Stimulated activated CD4-positive, alpha-beta T cell treated with anti-CD3 and anti-CD28 coated beads, Interleukin-2, amount 100 ng/mL, for 48 hours (primary cell): ENCODE data around the gene GALNT2.

ENCODE experiments used
- DNase-seq, 2 donors: peaks; one replicate each; pipeline ENCODE4 v3.0.0-alpha.2; 2020

The GALNT2 gene

DNA sequence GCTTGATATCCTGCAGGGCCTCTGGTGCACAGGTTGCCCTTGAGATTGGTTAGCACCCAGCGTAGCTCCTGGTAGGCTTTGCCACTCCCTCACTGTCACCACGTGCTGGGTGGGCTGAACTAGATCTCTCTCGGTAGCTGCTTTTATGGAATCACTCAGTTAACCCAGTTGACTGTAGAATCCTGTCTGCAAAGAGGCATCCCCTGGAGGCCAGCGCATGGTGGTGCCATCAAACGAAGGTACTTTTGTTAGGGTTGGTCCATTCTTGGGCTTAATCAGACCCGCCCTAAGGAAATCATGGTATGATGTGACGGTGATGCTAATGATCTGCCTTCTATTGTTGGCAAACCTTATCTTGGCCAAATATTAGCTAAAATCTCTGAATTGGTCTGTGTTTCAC lies 153.4 kb downstream of the GALNT2 start:
- no peak for DNase-seq

DNA sequence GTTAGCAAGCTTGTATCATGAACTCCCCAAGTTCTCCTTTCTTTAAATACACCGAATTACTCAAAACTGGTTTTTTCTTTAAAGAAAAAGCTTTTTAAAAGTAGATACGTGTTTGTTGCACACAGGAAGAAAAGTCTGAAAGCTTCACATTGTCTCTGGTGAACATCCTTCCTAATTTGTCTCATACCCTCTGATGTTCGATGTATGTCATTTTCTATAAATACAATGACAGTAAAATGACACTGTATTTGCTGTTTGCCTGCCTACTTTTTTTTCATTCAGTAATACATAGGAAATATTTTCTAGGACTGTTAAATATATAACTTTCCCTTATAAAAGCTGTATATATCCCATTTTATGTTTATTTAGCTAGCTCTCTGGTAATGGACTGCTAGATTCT lies 153.9 kb downstream of the GALNT2 start:
- no peak for DNase-seq

DNA sequence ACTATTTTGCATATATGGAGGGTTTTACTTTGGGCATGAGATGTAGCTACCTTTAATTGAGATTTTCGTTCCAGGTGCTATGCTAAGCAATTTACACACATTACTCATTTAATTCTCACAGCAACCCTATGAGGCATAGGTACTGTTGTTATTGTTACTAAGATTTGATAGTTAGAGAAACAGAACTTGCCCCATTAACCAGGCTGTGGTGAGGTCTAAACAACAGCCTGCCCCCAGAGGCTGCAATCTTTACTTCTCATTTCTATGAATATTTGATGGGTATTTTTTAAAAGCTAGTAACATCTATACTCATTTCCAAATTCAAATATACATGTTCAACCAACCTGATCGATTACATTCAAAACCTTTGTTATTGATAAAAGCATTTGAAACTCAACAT lies 155.6 kb downstream of the GALNT2 start:
- no peak for DNase-seq

DNA sequence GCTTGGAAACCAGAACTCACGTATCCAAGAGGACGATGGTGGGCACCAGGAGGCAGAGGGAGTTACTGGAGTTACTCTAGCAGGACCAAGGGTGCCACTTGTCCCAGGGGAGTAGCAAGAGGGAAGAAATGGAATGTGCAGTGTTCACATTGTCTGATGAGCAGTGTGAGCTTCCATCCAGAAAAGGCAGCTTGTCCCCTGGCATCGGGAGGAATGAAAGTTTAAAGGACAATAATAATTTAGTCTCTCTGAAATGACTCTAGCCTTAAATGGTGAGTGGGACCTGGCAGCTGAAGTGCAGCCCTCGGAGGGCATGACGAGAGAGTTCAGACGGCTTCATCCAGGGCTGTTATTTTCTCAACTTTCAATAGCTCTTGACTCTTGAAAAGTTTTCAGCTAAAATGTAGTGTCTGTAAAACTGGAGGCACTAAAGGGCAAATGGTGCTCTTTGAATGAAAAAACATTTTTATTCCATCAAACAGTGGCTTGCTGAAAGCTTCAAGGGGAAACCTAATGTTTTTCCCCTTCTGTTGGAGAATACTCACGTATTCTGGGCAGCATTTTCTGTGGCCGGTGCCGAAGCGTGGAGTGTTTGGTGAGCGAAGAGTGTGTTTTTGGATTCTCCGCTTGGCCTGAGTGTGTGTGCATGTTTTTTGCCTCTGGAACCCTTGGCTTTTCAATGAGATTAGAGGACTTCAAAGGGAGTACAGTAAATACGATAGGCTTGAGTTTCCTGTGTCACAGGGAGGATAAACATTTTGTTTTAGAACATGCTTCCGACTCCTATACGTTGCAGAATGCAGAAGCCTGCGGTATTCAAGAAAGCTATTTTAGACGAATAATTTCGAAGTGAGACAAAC lies 157.3 kb downstream of the GALNT2 start:
- DNase-seq = no peak

DNA sequence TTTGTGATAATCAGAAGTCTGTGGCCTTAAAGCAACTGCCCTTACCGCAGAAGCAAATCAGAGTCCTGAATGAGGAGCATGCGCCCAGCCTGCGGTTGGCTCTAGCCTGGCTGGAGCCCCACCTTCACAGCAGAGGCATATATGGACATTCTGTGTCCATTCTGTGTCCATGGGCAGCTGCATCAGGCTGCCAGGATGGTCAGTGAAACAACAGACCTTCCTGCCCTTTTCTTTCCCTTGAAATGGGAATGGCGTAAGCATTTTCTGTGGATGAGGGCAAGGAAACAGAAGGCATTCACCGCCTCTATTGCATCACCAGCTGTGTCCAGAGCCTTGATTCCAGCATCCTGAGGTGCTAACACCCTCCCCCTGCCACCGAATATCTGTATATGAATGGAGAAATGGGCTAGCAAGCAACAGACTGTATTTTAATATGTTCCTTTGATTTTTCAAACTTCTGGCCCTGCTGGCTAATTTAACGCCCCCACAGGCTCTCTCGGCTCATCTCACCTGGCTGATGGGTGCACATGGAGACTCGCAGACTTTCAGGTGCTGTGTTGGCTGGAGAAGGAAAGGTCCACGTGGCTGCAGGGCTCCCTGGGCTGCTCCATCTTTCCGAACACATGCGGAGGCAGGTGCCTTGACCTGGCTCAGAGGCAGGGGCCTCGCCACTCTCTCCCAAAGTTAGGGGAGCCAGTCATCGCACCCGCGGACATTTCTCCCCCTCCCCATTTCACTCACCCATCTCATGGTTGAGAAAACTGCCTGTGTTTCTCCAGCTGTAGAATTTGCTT lies 159.2 kb downstream of the GALNT2 start:
- no peak for DNase-seq

DNA sequence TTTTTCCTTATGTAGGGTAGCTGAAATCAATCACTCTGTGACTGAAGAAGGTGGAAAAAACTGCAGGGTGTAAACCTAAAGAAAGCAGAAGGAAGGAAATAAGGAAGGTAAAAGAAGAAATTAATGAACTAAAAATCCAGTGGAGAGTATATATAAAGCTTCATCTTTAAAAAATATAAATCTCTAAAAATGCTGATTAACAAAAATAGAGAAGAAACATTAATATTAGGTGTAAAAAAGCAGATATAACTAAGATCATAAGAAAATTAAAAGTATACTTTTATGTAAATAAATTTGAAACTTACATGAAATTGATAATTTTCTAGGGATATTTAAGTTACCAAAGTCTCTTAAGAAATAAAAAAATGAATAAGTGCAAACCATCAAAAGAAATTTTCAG lies 159.8 kb downstream of the GALNT2 start:
- DNase-seq = no peak

DNA sequence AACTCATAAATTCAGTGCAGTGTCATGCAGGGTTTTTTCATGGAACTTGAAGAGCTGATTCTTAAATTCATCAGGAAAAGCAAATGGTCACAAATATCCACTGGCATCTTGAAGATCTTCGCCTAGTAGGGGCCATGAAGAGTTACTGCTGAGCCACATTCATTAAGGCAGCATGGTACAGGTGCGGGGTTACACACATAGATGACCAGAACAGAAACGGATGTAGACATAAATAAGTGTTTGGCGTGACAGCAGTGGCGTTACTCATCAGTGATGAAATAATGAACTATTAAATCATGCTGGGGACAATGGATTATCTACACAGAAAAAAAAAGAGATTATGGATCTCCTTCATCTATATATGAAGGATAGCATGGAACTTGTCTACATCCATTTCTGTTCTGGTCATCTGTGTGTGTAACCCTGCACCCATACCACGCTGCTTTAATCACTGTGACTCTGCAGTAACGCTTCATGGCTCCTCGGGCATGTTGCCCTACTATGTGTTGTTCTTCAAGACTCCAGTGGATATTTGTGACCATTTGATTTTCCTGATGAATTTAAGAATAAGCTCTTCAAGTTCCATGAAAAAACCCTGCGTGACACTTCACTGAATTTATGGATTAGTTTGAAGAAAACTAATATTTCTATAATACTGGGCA lies 161.3 kb downstream of the GALNT2 start:
- no peak for DNase-seq

DNA sequence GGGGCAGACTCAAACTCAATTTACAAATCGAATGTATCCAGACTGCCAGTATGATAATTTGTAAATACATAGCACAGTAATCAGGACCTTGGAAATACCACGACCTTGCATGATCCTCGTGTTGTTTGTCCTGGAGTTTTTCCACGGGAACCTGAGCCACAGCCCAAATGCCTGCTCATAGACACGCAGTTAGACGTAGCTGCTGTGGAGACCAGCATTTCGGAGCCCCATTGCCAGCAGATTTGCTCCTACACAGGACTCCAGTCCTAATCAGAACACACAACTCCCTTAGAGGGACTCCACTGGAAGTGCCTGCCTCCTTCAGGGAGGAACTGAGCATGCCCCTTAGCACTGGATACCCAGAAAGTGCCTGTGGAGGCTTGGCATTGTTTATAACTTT lies 163.2 kb downstream of the GALNT2 start:
- no peak for DNase-seq

DNA sequence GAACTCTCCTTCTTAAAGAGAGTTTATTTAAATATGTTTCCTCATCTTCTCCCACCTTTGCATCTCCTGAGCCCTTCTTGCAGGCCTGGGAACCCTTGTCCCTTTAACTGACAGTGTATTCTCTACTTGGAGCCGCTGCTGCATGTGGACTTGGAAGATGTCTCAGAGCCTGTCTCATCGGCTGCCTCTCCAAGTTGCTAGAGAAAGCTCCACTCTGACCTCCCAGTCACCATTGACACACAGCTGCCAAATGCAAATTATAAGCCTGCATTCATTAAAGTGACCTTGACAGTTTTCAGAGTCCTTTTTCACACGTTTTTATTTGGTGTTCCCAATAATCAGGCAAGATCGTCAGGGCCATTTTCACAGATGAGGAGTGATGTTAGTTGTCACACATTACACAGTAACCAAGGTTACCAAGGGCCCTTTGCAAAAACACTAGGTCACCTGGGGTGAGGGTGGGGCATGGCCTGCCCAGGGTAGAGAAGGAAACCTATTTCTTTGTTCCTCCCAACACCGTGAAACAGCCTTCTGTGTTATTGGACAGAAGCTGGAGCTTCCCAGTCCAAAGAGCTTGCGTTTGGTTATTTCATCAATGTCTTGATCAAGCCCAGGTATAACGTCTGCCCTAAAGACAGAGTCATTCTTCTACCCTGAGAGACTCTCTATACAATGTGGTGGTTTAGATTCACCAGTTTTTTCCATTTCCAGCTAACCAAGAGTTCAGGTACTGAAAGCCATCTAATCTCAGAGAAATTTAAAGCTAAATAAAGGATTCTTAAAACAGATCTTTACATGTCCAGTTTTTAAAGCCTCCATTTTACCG lies 164.1 kb downstream of the GALNT2 start:
- DNase-seq = no peak

DNA sequence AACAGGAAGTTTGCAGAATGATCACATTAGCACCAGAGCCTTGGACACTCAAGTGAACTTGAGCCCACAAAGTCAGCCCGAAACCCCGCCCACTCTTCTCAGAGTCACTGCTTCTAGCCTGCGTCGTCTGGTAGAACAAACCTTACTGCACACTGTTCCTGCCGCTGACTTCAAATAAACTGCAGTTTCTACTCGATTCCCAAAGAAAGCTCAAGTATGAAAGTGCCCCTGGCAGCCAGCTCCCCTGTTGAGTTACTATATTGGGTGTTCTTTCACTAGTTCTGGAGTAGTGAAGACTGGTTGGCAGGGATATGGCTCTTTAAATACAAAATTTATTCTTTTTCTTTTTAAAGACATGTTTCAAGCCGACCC lies 164.7 kb downstream of the GALNT2 start:
- no peak for DNase-seq

DNA sequence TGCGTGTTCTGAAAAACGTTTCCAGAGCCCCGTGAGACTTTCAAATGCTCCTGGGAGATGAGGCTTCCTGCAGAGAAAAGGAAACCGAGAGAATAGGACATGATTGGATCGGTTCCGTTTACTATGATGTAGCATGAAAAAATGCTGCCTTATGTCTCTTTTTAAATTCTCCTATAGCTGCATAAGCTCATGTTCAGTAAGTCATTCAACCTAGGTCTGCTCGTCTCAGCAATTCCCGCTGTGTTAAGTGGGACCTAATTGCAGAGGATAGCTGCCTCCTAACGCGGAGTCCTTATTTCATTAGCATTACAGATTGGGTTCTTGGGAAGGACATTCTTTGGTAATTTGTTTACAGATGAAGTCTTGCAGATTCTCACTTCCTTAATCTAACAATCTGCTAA lies 165.3 kb downstream of the GALNT2 start:
- no peak for DNase-seq

DNA sequence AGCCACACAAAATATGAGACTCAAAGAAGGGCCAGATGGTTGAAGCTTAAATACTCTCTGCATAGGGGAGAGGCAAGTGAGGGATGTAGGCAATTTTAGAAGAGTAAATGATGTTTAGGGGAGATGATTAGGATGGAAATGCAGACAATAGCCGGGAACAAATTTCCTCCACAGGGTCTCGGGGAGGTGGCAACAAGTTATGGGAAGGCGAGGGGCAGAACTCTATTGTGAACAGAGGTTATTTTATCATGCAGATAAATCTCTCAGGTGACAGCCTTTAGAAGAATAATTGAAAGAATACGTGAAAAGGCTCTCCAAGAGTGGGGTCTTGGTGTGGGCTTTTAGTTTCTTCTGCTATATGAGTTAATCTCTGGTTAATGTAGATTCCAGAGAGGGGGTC lies 166.7 kb downstream of the GALNT2 start:
- no peak for DNase-seq

DNA sequence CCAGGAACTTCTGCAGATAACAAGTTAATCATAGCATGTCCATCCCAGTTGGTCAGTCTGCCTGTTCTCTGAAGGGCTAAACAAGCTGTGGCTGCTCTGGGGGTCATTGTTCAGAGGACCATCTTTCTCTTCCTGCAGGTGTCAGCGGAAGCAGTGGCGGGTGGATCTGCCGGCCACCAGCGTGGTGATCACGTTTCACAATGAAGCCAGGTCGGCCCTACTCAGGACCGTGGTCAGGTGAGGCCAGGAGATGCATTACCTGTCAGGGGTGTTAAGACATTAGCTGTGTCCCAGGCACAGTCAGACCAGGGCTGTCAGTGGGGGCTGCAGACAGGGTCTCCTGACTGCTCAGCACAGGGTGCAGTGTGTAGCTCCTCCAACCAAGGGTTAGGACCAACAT lies 168.8 kb downstream of the GALNT2 start:
- DNase-seq = no peak

DNA sequence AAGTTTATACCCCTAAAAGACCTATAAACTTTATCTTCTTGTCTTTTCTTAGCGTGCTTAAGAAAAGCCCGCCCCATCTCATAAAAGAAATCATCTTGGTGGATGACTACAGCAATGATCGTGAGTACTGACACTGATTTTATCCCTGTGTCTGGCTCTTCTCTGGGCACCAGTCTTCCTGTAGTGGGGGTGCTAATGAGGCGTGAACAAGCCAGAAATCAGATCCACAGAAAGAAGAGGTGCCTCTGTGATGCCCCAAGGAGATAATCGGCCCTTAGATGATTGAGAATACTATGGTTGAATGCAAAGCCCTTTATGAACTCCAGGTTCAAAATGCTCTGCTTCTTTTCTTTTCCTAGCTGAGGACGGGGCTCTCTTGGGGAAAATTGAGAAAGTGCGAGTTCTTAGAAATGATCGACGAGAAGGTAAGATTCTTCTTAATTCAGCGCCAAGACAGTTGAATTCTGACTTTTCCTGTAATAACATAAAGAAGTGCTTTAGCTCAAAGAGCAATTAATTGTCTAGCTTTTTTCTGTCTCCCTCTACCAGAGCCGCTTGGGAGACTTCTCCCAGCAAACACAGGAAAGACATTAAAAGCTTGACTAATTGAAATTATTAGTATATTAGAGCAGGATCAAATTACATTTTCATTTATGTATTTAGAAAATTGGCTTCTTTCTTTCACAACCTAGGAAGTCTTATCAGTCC lies 169.4 kb downstream of the GALNT2 start:
- no peak for DNase-seq

DNA sequence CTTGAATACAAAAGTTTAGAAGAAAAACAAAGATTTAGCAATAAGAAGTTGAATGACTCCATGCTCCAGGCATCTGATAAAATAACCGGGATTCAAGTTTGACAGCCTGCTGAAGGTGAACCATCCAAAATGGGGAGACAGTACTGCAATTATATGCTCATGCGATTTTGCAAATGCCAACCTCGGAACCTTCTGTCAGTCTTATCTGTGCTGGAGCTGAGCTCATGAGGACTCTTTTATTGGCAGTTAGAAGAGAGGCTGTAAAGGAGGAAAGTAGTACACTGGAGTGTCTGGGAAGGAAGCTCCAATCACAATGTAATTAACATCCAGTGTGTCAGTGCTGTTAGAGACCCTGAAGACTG lies 170.0 kb downstream of the GALNT2 start:
- DNase-seq = no peak

DNA sequence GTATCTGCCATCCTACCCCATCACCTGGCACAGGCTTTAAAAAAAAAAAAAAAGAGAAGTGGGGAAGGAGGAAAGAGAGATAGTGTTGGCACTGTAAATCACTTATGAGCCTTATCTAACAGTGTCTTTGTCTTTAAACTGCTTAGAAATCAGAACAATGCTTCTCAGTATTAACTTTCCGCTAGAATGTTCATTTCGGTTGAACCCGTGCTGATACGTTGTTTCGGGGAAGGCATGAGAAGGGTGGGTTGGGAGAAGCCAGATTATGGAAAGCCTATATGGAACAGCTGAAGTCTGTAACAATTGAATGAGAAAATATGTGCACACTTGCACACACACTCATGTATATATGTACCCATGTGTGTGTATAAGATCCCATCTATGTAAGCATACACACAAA lies 170.8 kb downstream of the GALNT2 start:
- no peak for DNase-seq

DNA sequence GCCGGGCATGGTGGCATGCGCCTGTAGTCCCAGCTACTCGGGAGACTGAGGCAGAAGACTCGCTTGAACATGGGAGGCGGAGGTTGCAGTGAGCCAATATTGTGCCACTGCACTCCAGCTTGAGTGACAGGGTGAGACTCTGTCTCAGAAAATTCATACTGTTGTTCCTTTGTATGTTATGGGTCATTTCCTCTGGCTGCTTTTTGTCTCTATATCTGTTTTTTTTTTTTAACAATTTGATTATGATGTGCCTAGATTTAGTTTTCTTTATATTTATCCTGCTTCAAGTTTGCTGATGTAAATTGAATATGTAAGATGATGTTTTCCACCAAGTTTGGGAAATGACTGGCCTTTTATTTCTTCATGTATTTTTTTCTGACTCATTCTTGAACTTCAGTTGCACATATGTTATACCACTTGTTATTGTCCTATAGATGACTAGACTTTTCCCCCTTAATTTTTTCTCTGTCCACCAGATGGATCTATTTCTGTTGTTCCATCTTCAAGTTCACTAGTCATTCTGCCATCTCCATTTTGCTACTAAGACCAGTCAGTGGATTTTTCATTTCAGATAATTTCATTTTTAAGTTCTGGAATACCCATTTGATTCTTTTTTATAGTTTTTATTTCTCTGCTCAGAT lies 173.5 kb downstream of the GALNT2 start:
- no peak for DNase-seq

DNA sequence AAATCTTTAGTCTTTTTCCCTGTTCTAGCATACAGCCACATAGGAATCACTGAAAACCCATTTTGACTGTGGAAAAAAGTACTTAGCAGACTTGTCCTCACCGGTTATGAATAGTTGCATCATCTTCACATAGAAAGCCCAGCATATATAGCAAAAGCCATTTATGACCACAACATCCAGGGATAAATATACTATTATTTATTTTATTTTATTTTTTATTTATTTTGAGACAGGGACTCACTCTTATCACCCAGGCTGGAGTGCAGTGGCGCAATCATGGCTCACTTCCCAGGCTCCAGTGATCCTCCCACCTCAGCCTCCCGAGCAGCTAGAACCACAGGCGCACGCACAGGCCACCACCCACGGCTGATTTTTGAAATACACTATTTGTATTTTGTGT lies 175.3 kb downstream of the GALNT2 start:
- no peak for DNase-seq

DNA sequence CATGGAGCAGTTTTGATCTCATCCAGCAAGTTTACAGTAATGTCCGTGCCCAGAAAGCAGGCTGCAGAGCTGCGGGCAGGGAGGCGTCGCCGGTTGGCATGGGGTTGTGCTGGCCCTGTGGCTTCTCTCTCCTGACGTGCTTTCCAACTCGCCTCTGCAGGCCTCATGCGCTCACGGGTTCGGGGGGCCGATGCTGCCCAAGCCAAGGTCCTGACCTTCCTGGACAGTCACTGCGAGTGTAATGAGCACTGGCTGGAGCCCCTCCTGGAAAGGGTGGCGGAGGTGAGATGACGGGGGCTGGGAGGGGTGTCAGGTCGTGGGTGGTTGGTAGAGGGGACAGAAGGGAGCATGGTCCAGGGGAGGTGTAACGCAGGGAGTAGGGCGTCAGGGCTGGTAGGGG lies 176.1 kb downstream of the GALNT2 start:
- DNase-seq = no peak

DNA sequence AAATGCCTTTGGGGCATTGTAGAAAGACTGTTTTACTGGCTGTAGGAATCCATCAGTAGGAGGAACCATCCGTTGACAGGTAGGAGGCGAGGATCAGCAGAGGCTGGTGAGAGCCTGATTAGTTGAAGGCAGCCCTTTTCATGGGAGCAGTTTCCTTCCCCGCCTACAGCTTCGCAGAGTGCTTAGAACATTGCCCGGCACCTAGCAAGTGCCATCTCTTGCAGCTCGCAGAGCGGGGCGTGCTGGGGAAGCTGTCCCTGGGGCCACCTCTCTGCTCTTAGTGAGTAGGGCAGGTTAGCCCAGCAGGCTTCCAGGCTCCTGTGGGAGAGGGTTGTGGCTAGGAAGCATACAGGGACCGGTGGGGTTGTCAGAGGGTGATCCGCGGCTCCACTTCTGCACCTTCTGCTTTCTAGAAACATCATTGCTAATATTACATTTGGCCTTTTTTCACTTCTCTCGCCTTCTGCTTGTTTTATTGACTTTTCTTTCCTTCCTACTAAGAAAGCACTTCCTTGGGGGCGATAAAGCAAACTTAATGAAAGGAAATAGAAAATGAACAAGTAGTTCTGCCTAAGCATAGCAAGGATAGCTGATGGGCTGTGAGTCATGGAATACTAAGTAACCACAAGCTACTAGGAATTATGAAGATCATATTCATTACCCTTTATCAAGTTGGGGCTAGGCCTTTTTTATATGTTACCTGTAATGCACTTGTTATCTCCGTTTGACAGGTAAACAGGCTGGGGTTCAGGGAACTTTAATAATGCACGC lies 176.7 kb downstream of the GALNT2 start:
- no peak for DNase-seq

DNA sequence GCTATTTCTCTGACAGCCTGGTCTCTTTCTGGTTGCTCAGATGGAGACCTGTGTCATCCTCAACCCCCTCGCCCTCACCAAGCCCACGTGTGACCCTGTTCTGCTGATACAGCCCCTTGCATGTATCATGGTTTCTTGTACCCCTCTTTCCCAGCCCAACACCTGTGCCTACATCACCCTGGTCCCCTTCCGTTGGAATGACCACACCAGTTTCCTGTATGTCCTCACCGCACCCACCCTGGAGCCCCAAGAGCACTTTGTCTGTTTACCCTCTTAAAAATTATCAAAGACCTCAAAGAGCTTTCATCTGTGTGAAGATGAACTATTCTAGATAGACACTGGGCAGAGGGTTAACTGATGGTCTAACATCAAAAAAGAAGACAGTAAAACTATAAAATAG lies 179.5 kb downstream of the GALNT2 start:
- DNase-seq = no peak
